Measurements from ENCODE around the gene UPB1.
"Not testable (repeated sequence)": the region's sequence is repeated elsewhere in the genome, so short reads cannot be mapped to it uniquely, and the experiment has no call there.

Gene UPB1

DNA sequence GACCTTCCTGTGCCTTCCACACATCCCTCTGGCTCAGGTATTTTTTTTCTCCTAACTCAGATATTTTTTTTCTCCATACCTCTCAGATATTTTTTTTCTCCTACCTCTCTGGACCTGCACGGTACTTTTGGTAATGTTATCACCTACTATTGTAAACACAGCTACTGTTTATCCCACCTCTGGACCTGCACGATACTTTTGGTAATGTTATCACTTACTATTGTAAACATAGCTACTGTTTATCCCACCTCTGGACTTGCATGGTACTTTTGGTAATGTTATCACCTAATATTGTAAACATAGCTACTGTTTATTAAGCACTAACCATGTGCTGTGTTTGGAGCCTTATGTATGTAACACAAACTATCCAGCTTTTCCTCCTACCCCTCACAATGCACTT, 12.1 kb upstream of the UPB1 start:
- DNase-seq: no peak

DNA sequence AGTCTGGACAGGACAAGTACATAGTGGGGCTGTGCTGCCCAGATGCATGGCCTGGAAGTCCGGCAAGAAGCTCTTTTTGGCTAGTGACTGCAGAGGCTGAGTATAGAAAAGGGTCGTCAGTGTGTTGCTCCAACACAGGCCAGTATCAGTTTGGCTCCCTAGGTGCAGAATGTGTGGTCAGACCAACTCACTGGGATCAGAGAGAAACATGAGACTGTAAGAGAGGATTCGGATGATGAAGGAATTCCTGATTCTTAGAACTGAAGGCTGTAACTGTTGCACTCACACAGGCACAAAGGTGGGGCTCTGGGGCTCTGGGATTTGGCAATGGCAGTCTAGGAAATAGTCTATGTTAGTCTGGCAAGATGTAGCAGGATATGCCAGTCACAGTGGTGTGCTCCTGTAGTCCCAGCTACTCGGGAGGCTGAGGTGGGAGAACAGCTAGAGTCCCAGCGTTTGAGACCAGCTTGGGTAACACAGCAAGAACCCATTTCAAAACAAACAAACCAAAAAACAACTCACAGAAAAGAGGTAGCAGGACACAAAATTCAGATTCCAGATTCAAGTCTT, 11.1 kb upstream of the UPB1 start:
- no peak for DNase-seq

DNA sequence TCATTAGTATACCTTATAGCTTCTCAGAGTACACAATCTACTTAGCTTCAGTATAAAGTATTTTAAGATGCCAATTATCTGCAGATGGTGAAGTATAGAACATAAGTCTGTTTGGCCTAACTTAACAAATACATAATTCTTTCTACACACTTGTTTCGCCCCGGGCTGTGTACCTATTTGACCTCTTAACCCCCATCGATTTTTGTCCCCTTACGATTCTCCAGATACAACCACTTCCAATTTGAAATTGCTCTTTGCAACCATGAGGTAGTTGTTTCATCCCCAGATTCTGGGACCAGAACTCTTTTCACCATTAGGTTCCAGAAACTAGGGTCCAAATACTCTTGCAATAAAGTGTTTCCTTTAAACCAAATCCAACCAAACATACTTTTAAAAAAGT, 10.0 kb upstream of the UPB1 start:
- no peak for DNase-seq

DNA sequence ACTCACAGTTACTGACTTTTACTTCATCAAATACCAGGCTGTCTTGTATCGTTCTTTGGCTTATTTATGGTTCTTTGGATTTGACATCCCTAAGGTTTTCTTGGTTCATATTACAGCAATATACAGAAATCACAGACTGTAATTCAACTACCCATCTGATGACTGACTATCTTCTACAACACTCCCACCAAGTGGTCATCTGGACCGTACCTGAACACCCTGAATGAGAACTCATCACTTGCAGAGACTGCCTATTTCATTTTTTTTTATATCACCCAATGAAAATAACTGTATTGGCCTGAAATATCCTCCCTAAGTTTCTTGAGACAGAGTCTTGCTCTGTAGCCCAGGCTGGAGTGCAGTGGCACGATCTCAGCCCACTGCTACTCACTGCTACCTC, 9.5 kb upstream of the UPB1 start:
- no peak for DNase-seq

DNA sequence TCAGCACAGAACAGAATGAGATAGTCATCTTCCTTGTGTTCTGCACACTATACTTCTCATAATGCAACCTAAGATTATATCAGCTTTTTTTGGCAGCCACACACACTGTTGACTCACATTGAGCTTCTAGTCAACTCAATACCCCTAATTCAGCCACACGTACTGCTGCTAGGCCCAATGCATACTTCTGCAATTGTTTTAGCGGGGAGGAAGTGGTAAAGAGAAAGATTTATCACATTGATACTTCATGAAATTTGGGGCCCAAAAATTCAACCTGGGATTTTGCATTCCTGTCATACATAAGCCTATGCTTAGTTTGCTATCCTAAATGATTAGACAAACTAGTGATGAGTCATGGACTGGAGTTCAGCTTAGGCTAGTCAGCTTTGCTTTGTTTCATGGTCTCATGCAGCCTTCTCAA, 8.6 kb upstream of the UPB1 start:
- DNase-seq: no peak

DNA sequence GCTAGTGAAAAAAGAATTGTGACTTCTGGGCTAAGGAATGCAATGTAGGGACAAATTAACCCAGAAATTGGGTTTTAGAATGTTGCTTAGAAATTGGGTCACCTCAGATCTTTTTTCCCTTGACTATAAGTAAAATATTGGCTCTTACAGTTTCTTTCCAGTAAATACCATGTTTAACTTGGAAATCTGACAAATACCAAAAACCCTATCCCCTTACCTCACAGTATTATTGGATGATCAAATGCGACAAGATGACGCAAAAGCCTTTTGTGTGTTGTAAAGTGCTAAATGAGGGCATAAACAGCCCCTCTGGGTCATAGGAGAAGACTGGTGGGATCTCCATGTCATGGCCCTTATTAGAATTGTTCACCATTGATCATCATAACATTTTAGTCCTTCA, 6.1 kb upstream of the UPB1 start:
- DNase-seq: no peak

DNA sequence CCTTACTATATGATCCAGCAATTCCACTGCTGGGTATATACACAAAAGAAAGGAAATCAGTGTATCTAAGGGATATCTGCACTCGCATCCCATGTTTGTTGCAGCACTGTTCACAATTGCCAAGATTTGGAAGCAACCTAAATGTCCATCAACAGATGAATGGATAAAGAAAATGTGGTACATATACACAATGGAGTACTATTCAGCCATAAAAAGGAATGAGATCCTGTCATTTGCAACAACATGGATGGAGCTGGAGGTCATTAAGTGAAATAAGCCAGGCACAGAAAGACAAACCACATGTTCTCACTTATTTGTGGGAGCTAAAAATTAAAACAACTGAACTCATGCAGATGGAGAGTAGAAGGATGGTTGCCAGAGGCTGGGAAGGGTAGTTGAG, 5.7 kb upstream of the UPB1 start:
- not testable (repeated sequence) for DNase-seq

DNA sequence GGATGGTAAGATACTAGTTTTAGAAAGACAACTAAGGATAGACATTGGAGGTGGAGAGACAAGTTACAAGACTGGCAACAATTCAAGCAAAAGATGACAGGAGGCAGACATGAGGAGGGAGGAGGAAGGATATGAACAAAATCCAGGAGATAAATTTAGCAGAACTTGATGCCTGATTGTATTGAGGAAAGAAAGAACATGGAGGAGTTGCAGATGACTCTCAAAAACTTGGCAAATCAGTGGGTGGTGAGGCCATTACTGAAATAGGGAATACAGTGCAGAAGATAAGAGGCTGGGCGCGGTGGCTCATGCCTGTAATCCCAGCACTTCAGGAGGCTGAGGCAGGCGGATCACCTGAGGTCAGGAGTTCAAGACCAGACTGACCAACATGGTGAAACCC, 2.7 kb upstream of the UPB1 start:
- no peak for DNase-seq

DNA sequence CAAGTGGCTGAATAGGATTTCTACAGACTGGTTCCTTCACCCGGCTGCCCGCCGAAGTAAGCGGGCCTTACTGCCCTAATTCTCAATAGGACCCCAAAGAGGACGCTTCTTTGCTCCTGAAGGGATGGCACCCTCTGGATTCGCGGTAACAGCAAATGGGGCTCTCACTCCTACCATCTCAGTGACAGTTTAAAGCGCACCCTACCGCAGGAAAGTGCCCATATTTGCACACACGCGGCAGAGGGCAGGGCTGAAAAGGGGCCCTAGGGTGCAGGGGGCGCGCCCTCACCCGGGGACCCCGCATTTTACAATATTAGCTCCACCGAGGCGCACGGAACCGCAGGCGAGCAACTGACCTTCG, 985 bp upstream of the UPB1 start:
- DNase-seq: no peak

DNA sequence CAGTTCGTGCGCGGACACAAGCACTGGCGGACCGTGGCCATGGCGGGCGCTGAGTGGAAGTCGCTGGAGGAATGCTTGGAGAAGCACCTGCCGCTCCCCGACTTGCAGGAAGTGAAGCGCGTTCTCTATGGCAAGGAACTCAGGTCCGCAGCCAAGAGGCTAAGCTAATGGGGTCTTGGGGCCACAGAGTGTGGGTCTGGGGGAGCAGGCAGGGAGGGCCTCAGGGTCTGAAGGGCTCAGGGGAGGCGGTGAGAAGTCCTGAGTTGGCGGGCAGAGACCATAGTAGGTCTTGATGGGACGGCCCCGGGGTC, 188 bp downstream of the UPB1 start:
- no peak for DNase-seq

DNA sequence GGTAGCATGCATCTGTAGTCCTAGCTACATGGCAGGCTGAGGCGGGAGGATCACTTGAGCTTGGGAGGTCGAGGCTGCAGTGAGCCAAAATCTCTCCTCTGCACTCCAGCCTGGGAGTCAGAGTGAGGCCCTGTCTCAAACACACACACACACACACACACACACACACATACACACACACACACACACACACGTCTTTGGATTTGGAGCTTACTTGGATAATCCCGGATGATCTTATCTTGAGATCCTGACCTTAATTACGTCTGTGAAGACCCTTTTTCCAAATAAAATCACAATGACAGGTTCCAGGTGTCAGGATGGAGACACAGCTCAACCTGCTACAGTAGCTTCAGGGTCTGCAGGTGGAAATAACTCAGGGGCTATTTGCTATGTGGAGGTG, 1.1 kb downstream of the UPB1 start:
- DNase-seq: no peak

DNA sequence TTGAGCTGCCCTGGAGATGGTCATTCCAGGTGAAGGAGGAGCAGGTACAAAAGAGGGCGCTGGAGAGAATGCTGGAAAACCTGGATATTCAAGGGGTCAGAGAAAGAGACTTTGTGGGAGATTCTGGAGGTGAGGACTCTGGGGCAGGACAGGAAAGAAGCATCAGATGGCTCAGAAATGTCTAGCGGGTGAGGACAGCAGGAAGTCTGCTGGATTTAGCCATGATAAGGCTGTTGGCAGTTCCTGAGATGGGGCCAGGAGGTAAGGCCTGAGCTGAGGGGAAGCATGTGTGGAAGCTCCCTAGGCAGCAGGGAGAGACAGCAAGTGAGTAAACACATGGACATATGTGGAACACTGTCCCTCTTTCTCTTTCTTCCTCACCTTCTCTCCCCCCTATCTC, 1.5 kb downstream of the UPB1 start:
- DNase-seq: no peak

DNA sequence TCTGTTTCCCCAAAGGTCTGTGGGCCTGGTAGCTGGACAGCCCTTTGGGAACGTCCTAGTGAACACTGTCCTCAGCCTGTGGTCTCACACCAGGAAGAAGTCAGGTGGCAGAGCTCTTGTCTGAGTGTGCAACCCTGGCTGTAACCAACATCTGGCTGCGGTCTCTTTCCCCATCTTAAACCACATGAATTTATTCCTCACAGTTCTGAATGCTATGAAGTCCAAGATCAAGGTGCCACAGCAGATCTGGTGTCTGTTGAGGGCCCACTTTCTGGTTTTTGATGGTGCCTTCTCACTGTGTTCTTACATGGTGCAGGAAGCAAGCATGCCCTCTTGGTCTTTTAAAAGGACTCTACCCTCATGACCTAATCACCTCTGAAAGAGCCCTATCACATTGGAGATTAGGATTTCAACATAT, 2.7 kb downstream of the UPB1 start:
- DNase-seq: no peak

DNA sequence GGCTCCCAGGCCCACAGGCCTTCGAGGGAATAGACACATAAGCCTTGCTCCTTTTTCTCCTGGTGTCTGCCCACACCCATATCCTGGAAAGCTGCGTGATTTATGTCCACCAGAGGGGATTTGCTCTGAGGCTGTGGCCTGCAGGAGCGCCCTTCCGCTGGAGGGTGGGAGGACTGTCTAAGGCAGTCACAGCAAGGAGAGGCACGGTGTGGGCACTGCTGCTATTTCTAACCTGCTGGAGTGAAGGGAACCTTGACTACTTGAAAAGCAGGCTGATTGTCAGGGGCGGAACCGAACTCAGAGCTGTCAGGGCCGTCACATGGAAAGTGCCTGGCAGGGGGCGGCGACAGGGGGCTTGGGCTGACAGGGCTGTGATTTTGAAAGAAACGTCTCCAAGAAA, 3.7 kb downstream of the UPB1 start:
- DNase-seq: no peak

DNA sequence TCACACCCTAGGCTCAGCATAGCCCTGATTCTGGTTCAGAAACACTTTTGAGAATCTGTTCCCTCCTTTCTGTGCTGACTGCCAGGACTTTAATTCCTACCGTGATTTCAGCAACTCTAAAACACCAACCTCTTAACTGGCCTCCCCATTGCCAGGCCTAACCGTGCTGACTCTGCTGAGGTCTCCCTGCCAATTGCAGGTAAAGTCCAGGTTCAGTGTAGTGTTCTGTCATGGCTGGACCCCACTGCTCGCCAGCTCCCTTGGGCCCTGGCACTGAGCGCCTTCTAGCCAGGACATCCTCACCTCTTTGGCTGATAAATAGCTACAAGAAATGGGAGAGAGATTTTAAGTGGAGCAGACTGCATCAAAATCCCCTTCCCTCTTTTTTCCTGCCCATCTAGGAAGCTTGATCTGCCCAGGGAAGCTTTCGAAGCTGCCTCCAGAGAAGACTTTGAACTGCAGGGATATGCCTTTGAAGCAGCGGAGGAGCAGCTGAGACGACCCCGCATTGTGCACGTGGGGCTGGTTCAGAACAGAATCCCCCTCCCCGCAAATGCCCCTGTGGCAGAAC, 4.7 kb downstream of the UPB1 start:
- no peak for DNase-seq

DNA sequence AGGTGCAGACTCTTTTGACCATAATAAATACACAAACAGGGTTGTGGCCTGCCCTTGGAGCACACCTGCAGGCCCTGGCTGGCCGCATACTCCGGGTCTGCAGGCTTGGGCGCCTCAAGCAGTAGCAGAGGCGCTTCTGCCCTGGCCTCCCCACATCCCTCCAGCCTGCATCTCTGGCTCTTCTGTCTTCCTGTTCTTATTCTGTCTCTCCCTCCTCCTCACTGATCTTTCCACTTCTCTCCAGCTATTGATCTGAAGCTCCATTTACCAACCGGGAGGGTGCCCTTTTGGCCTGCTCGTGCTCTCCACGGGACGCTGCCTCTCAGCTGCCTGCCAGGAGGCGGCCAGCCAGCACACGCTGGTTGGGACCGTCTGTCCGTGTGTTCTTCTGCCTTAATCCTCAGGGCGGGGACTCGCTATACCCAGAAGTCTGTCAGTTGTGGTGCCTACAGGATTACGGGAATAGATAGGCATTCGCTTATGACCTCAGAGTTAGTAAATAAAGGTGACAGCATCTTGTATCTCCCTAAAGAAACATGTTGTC, 5.2 kb downstream of the UPB1 start:
- no peak for DNase-seq

DNA sequence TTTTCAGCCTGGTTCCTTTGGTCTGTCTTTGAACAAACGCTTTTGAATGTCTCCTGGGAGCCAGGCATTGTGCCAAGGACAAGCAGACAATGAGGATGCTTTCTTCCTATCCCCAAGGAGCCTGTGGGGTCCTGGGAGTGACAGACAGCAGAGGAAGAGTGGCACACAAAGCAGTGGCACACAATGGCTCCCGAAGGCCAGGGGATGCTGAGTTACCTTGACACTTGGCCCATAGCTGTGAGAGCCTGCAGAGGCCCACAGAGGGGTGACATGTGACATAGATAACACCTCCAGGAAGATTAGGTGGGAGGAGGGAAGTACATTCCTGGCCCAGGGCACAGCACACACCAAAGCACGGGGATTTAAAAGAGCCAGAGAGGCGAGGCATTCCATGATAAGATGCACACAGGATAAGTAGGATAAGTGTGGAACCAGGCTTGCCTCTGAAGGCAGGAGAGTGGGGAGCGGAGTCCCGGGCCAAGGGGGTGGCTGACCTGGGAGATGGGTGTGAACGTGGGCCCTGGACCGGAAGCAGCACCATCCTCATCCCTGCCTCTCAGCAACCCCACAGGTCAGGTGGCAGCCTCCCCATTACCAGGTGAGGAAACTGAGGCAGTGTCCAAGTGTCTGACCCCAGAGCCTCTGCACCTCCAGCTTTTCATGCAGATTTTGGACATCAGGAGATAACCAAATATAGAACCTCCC, 6.3 kb downstream of the UPB1 start:
- no peak for DNase-seq

DNA sequence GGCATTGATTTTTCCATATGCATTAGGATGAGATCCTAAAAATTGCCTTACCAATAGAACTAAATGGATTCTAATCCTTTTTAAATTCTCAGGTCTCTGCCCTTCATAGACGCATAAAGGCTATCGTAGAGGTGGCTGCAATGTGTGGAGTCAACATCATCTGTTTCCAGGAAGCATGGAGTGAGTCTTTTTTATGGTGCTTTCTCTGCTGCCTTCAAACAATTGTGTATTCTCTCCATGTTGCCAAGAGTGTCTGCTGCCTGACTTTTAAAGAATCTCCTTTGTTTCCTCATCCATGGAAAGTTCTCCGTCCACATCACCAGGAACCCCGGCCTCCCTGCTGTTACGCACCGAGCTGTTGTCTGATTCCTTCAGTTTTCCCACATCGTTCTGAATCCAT, 6.9 kb downstream of the UPB1 start:
- no peak for DNase-seq

DNA sequence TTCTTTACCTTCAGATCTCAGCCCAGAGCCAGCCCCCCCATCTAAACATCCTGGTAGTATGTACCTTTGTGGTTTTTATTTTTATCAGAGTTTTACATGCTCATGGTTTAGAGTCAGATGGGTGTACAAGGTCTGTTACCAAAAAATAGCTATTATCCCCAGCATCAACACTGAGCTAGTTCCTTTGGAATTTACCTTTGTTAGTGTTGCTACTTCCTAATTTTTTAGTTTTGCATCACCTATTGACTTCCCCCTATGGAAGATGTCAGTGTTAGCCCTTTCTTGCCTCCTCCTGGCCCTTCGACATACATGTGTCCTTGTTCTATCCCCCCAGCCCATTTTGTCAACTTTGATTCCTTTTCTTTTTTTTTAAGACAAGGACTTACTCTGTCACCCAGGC, 7.4 kb downstream of the UPB1 start:
- no peak for DNase-seq

DNA sequence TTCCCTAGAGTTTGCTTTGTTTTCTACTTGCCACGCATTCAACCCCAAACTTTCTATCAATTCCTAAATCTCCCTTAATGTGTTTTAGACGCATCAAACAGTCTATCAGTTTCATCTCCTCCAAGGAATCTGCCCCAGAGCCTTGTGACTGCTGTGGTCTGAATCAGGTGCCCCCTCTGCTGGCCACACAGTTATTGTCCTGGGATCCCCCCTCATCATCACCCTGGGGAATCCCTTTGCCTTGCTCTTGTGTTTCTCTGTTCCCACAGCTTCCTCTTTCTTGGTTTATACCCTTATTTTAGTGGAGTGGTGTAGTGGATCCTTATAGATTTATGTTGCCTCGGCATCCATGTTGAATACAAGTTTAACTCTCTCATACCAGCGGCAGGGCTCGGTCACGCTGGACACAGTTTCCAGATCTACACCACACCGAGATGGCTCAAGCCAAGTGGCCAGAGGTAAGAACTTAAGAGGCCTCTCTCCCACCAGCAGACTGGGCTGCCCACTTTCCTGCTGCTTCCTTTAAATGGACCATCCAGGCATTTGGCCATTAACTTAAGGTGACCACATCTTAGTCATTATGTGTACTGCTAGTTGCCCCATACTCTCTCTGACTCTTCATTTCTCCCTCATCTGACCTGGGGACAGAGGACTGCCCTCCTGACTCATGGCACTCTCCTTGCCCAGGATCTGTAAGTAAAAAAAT, 8.2 kb downstream of the UPB1 start:
- no peak for DNase-seq

DNA sequence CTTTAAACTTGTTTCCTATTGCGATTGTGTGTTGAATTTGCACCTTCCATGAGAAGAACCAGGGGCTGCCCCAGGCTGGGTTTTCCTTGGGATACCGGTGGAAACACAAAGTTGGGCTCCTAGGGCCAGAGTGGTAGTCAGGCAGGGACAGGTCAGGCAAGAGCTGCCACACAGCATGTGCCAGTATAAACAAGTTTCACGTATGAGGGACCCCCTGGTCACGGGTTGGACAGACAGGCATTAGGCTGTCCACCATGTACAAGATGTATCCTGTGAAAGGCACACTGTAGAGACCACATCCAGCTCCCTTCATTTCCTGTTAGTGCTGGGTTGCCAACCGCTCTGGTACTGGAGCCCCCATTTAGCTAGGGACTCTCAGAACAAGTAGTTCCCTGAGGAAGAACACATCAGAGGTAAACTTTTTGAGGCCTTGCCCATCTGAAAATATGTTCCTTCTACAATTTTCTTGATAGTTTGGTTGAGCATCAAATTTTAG, 8.8 kb downstream of the UPB1 start:
- DNase-seq: no peak

DNA sequence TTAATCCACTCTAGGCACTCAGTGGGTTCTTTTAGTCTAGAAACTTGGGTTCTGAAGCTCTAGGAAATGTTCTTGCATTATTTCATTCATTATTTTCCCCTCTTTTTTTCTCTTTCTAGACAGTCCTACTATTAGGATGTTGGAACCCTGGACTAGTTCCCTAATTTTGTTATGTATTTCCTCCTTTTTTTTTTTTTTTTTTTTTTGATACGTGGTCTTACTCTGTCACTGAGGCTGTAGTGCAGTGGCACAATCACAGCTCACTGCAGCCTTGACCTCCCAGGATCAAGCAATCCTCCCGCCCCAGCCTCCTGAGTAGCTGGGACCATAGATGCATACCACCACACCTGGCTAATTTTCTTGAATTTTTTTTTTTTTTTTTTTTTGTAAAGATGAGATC, 9.4 kb downstream of the UPB1 start:
- DNase-seq: no peak

DNA sequence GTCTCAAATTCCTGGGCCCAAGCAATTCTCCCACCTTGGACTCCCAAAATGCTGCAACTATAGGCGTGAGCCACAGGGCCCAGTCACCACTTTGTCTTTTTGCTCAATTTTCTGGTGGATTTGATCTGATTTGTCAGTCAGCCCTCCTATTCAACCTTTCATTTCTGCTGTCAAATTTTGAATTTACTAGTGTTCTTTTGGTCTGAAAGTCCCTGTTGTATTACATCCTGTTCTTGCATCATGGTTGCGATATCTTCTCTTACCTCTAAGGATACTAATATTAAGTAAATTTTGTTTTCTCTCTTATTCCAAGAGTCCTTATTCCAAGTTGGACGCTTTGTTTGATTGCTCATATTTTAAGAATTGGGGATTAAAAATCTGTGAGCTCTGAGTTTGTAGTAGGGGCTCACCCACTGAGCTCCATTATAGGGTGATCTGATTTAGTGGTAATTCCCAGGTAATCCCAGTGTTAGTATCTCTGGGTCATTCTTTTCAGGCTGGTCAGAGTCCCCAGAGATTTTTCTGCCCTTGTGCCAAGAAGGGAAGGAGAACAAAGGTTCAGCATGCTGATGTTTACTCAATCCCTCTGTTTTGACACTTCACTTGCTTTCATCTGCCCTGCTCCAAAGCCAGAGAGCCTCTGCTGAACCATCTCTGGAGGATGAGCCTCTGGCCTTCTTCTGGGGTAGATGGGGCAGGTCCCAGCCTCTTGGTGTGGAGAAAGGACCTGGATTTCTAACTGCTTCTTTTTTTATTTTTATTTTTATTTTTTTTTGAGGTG, 10.0 kb downstream of the UPB1 start:
- DNase-seq: no peak

Data from NCI-H2107 (cell line).